SK-N-MC (cell line): Measurements from ENCODE around the gene PRAMEF10.
"Not testable (repeated sequence)": the region's sequence is repeated elsewhere in the genome, so short reads cannot be mapped to it uniquely, and the experiment has no call there.

Experiments
- DNase-seq: peaks from one replicate; pipeline ENCODE4 v3.0.0-alpha.2; 2011; ENCODE audit warnings: low read depth, low spot score
- H3K27ac ChIP-seq: fragments of 200-600 bp; sonication (generic); 2 replicates; pipeline ENCODE4 v1.5.1; 2016; ENCODE audit warnings: mixed run types
- H3K36me3 ChIP-seq: fragments of 200-600 bp; sonication (generic); 2 replicates; pipeline ENCODE4 v1.6.1; 2017; ENCODE audit warnings: antibody characterized with exemption, low read length, mixed read lengths; ENCODE audit not compliant: insufficient read depth
- H3K4me3 ChIP-seq: fragments of 200-600 bp; sonication (generic); 2 replicates; pipeline ENCODE4 v1.5.1; 2016
- H3K9ac ChIP-seq: fragments of 200-600 bp; sonication (generic); 2 replicates; pipeline ENCODE4 v1.8.0; 2017; ENCODE audit warnings: mixed run types, mixed read lengths; ENCODE audit not compliant: insufficient read length
- H3K9me3 ChIP-seq: fragments of 200-600 bp; sonication (generic); 2 replicates; pipeline ENCODE4 v1.6.1; 2017; ENCODE audit warnings: low read depth, mild to moderate bottlenecking, antibody characterized with exemption, low read length, moderate library complexity, mixed read lengths

Gene PRAMEF10

DNA sequence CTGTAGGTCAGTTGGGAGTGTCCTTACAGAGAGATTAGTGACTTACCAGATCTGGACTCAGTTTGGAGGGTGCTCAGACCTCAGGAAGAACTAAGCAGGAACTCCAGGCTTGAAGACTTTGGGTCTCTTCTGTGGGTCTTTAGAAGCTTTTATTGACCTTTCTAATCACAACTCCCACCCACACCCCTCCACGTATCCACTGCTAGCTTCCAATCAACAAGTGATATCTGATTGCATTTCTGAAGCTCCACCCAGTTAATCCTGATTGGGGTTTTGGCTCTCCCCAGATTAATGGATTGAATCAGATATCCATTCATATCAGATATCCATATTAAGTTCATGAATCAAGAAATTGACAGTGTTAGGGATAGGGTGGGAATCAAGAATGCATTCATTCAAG lies at the start of gene PRAMEF10:
Gene PRAMEF10 (minus strand): TSS at position 101 of the 400 bp plus-strand sequence. CDS start 2,423 bp downstream, outside the sequence.
- not testable (repeated sequence) for H3K9ac ChIP-seq, H3K4me3 ChIP-seq, H3K9me3 ChIP-seq, H3K27ac ChIP-seq, H3K36me3 ChIP-seq, DNase-seq

- H3K9me3 ChIP-seq, H3K4me3 ChIP-seq, H3K9ac ChIP-seq, DNase-seq, H3K27ac ChIP-seq, H3K36me3 ChIP-seq: not testable (repeated sequence)
Measured at GRCh38 chr1:12947480-12947879, 49.4 kb upstream of the PRAMEF10 start, which contains the start of gene PRAMEF6. PRAMEF6 (minus strand) TSS chr1:12947580; CDS start chr1:12942518, 5,062 bp downstream.

- DNase-seq, H3K9me3 ChIP-seq, H3K27ac ChIP-seq, H3K36me3 ChIP-seq, H3K4me3 ChIP-seq, H3K9ac ChIP-seq: not testable (repeated sequence)
Measured at GRCh38 chr1:12924368-12924767, 26.3 kb upstream of the PRAMEF10 start.

DNA sequence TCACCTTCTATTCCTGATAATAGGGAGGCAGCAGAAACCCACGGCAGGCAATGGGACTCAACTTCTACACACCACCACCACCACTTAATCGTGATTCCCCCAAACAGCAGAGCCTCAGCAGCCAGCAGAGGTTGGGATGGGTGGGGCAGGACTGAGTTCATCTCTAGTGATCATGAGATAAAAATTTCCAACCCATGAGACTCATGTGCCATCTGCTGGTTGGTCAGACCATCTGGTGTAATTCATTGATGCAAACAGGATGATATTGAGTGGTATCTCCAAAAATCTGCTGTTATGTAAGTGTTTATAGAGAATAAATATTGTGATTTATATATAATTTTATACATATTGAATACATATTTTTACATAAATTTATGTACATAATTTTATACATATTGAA lies 23.7 kb upstream of the PRAMEF10 start:
- not testable (repeated sequence) for H3K36me3 ChIP-seq, H3K4me3 ChIP-seq, DNase-seq, H3K27ac ChIP-seq, H3K9me3 ChIP-seq, H3K9ac ChIP-seq

- DNase-seq, H3K27ac ChIP-seq, H3K4me3 ChIP-seq: not testable (repeated sequence)
Measured at GRCh38 chr1:12916310-12916709, 18.2 kb upstream of the PRAMEF10 start, which contains the start of gene PRAMEF7. PRAMEF7 (plus strand) TSS chr1:12916610; CDS start chr1:12917693, 1,083 bp downstream.

DNA sequence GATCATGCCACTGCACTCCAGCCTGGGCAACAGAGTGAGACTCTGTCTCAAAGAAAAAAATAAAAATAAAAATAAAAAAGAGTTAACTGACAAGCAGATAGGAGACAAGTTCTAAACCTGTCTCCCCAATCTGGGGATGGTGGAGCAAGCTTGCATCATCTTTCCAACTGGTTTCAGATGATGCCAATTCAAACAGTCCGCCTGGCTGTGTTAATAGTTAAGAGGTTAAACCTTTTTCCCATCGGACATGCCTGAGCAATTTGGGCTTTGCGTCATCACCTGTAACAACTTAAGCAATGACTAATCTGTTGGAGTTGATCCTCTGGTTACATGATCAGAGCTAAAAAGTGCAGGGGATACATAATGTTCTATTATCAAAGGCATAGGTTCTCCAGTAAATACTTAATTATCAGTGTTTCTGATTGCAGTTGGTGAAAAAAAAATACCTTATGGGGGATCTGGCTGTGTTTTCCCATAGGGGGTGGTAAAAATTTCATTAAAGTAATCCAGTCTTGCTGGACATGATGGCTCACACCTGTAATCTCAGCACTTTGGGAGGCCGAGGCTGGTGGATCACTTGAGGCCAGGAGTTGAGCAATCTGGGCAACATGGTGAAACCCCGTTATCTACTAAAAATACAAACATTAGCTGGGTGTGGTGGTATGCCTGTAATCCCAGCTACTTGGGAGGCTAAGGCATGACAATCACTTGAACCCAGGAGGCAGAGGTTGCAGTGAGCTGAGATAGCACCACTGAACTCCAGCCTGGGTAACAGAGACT lies 5.9 kb upstream of the PRAMEF10 start:
- H3K4me3 ChIP-seq, H3K36me3 ChIP-seq, H3K27ac ChIP-seq, H3K9me3 ChIP-seq, DNase-seq, H3K9ac ChIP-seq: not testable (repeated sequence)

More at GRCh38 chr1:12916310-12916709, 18.2 kb upstream of the PRAMEF10 start, which contains the start of gene PRAMEF7:
- not testable (repeated sequence) for H3K9ac ChIP-seq, H3K36me3 ChIP-seq, H3K9me3 ChIP-seq

GRCh38 chr1:12899186-12899585 lies 1.1 kb upstream of the PRAMEF10 start:
- DNase-seq, H3K36me3 ChIP-seq: not testable (repeated sequence)

GRCh38 chr1:12886101-12886500 lies 12.0 kb downstream of the PRAMEF10 start, which contains the start of gene PRAMEF4:
PRAMEF4 (minus strand) TSS chr1:12886201; CDS start chr1:12883394, 2,807 bp downstream.
- H3K4me3 ChIP-seq, H3K9ac ChIP-seq, DNase-seq, H3K36me3 ChIP-seq, H3K27ac ChIP-seq, H3K9me3 ChIP-seq: not testable (repeated sequence)

More at GRCh38 chr1:12899186-12899585, 1.1 kb upstream of the PRAMEF10 start:
- not testable (repeated sequence) for H3K9ac ChIP-seq, H3K9me3 ChIP-seq, H3K27ac ChIP-seq, H3K4me3 ChIP-seq

GRCh38 chr1:12878453-12878852 lies 19.6 kb downstream of the PRAMEF10 start:
- not testable (repeated sequence) for H3K9me3 ChIP-seq, H3K36me3 ChIP-seq, H3K27ac ChIP-seq, DNase-seq, H3K9ac ChIP-seq, H3K4me3 ChIP-seq

- not testable (repeated sequence) for H3K4me3 ChIP-seq, H3K36me3 ChIP-seq, H3K9me3 ChIP-seq, DNase-seq, H3K27ac ChIP-seq, H3K9ac ChIP-seq
Measured at GRCh38 chr1:12863131-12863880, 34.8 kb downstream of the PRAMEF10 start.

GRCh38 chr1:12856786-12857185 lies 41.3 kb downstream of the PRAMEF10 start, which contains the start of gene PRAMEF2:
PRAMEF2 (plus strand) TSS chr1:12857086; CDS start chr1:12859010, 1,924 bp downstream.
- not testable (repeated sequence) for H3K36me3 ChIP-seq, H3K9me3 ChIP-seq, DNase-seq, H3K9ac ChIP-seq, H3K4me3 ChIP-seq, H3K27ac ChIP-seq
